Natural killer cell (primary cell): ENCODE measurements around the gene SRMS. TPM values are rescaled to one million over a fixed set of nuclear protein-coding genes. Genes with fewer than 3 reads are reported as not detected.
A peak's percentile ranks its signal among the peaks of the same experiment; 100 is the strongest.

ENCODE experiments used
- ATAC-seq, 3 donors: fragments of 150-1000 bp in 2 of 3; fragments of 200-7000 bp in 1 of 3; cut with Tn5 transposase; 1 replicate in 1 of 3; 2 replicates in 2 of 3; pipeline ENCODE4 v1.10.0; 2021; ENCODE audit warnings: mild to moderate bottlenecking in 2 of 3, moderate library complexity in 2 of 3
- DNase-seq, 2 donors: peaks; one replicate each; pipeline versions ENCODE4 v3.0.0 to v3.0.0-alpha.2; 2013 to 2021; ENCODE audit warnings: mixed read lengths in 1 of 2
- H3K27ac ChIP-seq: one replicate; pipeline ENCODE4 v1.5.1; 2013; ENCODE audit warnings: mild to moderate bottlenecking, low read length
- H3K27me3 ChIP-seq: one replicate; pipeline ENCODE4 v1.6.1; 2013; ENCODE audit warnings: low read length; ENCODE audit not compliant: control insufficient read depth, insufficient read depth
- H3K36me3 ChIP-seq: one replicate; pipeline ENCODE4 v1.6.1; 2013; ENCODE audit warnings: low read length; ENCODE audit not compliant: control insufficient read depth, insufficient read depth
- H3K4me1 ChIP-seq: one replicate; pipeline ENCODE4 v1.6.1; 2013; ENCODE audit warnings: low read length; ENCODE audit not compliant: control insufficient read depth, insufficient read depth
- H3K4me3 ChIP-seq: one replicate; pipeline ENCODE4 v1.5.1; 2013; ENCODE audit warnings: low read length
- H3K9me3 ChIP-seq: one replicate; pipeline ENCODE4 v1.6.1; 2013; ENCODE audit warnings: low read length; ENCODE audit not compliant: control insufficient read depth, insufficient read depth
- H3K27ac Mint-ChIP-seq, 2 donors: one replicate each; pipeline ENCODE4 v1.8.0; 2022; ENCODE audit warnings: mild to moderate bottlenecking in 2 of 2, mixed read lengths in 2 of 2, moderate library complexity in 1 of 2
- H3K27me3 Mint-ChIP-seq, 2 donors: one replicate each; pipeline ENCODE4 v1.8.0; 2022; ENCODE audit warnings: low read depth in 2 of 2, mixed read lengths in 2 of 2
- H3K36me3 Mint-ChIP-seq: one replicate; pipeline ENCODE4 v1.8.0; 2022; ENCODE audit warnings: mixed read lengths
- H3K4me1 Mint-ChIP-seq, 2 donors: one replicate each; pipeline ENCODE4 v1.8.0; 2022; ENCODE audit warnings: mixed read lengths in 2 of 2
- H3K4me3 Mint-ChIP-seq: one replicate; pipeline ENCODE4 v1.8.0; 2022; ENCODE audit warnings: mild to moderate bottlenecking, moderate library complexity, mixed read lengths
- H3K9me3 Mint-ChIP-seq, 2 donors: one replicate each; pipeline ENCODE4 v1.8.0; 2022; ENCODE audit warnings: mixed read lengths in 2 of 2
- WGBS: methylation state at CpG from one replicate; pipeline ENCODE4 v1.1.7; 2013; ENCODE audit warnings: missing lambda C conversion rate; ENCODE audit not compliant: insufficient coverage; 5-methylcytosine and 5-hydroxymethylcytosine counted together
- intact Hi-C: fragments of 100-400 bp; cut with micrococcal nuclease; formaldehyde crosslinking; loops from one replicate; pipeline ENCODE4 v1.14.2; 2022
- total RNA-seq, 4 donors: library from RNA; stranded (reverse); fragments of 120-200 nt in 1 of 4; gene quantifications; one replicate each; pipeline versions ENCODE4 v1.2.3 to v1.2.4, GENCODE V29; 2013 to 2022
- TF ChIP-seq, protein P1 (sequence below): fragments of 200-600 bp; IDR thresholded peaks from one replicate; pipeline ENCODE4 v1.8.0; 2022; ENCODE audit warnings: antibody characterized with exemption

Gene SRMS
- total RNA-seq, 3 donors from 2014 or later (not counting 1 experiment from before 2014, with no cell fraction given): 0.16 to 0.23 TPM; not detected in 1

- H3K9me3 Mint-ChIP-seq: no peaks in the 10 kb centered on the region
- peak; percentile 4 to 15 (median 11) for ATAC-seq
- Histone ChIP-seq H3K4me1 (peaks cover 35% of the 10 kb centered on the region), H3K9me3 (no peaks in the 10 kb centered on the region), H3K27ac (peak overlapping the region; percentile 88), H3K4me3 (peak overlapping the region; percentile 42), H3K27me3 (no peaks in the 10 kb centered on the region), H3K36me3 (no peaks in the 10 kb centered on the region)
- H3K27ac Mint-ChIP-seq: peak overlapping the region; percentile 77 to 91
- 55% methylated on average over 24 of the region's 27 CpGs for WGBS
- TF ChIP-seq, protein P1, sequence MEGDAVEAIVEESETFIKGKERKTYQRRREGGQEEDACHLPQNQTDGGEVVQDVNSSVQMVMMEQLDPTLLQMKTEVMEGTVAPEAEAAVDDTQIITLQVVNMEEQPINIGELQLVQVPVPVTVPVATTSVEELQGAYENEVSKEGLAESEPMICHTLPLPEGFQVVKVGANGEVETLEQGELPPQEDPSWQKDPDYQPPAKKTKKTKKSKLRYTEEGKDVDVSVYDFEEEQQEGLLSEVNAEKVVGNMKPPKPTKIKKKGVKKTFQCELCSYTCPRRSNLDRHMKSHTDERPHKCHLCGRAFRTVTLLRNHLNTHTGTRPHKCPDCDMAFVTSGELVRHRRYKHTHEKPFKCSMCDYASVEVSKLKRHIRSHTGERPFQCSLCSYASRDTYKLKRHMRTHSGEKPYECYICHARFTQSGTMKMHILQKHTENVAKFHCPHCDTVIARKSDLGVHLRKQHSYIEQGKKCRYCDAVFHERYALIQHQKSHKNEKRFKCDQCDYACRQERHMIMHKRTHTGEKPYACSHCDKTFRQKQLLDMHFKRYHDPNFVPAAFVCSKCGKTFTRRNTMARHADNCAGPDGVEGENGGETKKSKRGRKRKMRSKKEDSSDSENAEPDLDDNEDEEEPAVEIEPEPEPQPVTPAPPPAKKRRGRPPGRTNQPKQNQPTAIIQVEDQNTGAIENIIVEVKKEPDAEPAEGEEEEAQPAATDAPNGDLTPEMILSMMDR: peak; percentile 47
- peaks cover 0 to 20% of the 10 kb centered on the region in 2 donors for H3K4me1 Mint-ChIP-seq
- H3K27me3 Mint-ChIP-seq: no peaks in the 10 kb centered on the region
- intact Hi-C loops: loop anchor here (2.0 to 5.0 kb wide), 5 partner anchors 119 to 582 kb away; partner anchors contain the start of genes RTEL1, SAMD10 and TPD52L2
- H3K4me3 Mint-ChIP-seq: peak overlapping the region; percentile 80
- no peaks in the 10 kb centered on the region for H3K36me3 Mint-ChIP-seq
- DNase-seq: peak in 1 of 2 donors; percentile 82
These were observed 9.1 kb downstream of the SRMS start for GRCh38 chr20:63538204-63539091.

DNA sequence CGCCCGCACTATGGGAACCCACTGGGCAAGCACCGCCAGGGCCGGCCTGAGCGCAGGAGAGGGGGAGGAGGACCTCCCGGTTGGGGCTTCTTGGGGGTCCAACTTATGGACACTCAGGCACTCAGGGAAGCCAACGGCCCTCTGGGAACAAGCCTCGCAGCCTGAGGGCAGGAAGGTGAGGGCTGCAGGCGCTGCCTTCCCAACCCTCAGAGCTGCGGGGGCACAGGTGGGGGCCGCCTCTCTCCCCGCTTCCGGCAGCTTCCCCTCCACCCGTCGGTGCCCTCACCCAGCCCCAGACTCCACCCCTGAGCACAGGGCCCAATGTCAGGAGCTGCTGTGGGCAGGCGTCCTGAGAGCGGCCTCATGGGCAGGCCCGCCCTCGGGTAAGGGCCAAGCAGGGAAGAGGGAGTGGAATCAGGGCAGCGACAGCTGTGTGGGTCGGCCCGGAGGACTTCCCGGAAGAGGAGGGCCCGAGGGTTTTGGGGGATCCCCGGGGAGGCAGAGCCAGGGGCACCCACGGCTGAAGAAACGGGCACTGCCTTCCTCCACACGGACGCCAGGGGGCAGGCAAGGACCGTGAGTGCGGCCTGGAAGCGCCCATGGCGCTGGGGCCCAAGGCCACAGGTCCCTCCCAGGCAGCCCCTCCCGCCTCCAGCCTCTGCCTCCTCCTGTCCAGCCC is 9.9 kb downstream of the SRMS start:
- intact Hi-C loops: loop anchor here (2.0 to 5.0 kb wide), 5 partner anchors 120 to 583 kb away; partner anchors contain the start of genes RTEL1, SAMD10 and TPD52L2
- Mint-ChIP-seq H3K27ac (peak overlapping the region; percentile 77 to 91), H3K4me1 (peaks cover 0 to 20% of the 10 kb centered on the region in 2 donors), H3K27me3 (no peaks in the 10 kb centered on the region), H3K9me3 (no peaks in the 10 kb centered on the region), H3K4me3 (peak overlapping the region; percentile 80), H3K36me3 (no peaks in the 10 kb centered on the region)
- Histone ChIP-seq H3K4me3 (peak overlapping the region; percentile 42), H3K9me3 (no peaks in the 10 kb centered on the region), H3K27ac (peak overlapping the region; percentile 88), H3K4me1 (peaks cover 32% of the 10 kb centered on the region), H3K36me3 (no peaks in the 10 kb centered on the region), H3K27me3 (no peaks in the 10 kb centered on the region)
- ATAC-seq (peak; percentile 93 to 97 (median 93)), DNase-seq (peak; percentile 95 to 98)
- WGBS: 3% methylated on average over 34 of the region's 34 CpGs
- TF ChIP-seq, protein P1: peak; percentile 99

- Histone ChIP-seq H3K4me3 (peak within 1 kb of the TSS; percentile 42), H3K4me1 (peaks cover 26% of the 10 kb centered on the region), H3K27ac (peak within 1 kb of the TSS; percentile 88), H3K9me3 (no peaks in the 10 kb centered on the region), H3K36me3 (no peaks in the 10 kb centered on the region), H3K27me3 (no peaks in the 10 kb centered on the region)
- Mint-ChIP-seq H3K9me3 (no peaks in the 10 kb centered on the region), H3K4me1 (peaks cover 0 to 20% of the 10 kb centered on the region in 2 donors), H3K4me3 (peak within 1 kb of the TSS; percentile 80), H3K27me3 (peaks cover 0 to 2% of the 10 kb centered on the region in 2 donors), H3K36me3 (no peaks in the 10 kb centered on the region), H3K27ac (peak within 1 kb of the TSS; percentile 77 to 91)
- intact Hi-C loops: loop anchor here (5.0 kb wide), 2 partner anchors 120 to 440 kb away; partner anchors contain the start of genes RTEL1 and SAMD10
- 63% methylated on average over 29 of the region's 29 CpGs for WGBS
- TF ChIP-seq, protein P1: no peak
- DNase-seq: no peak
- peak in 1 of 3 donors; percentile 2 for ATAC-seq
These were observed 10.5 kb downstream of the SRMS start, which contains the start of gene PTK6 for GRCh38 chr20:63536997-63537524. Gene PTK6, minus strand, starts transcription at chr20:63537376. Its CDS starts 62 bp downstream, at chr20:63537314.
